H4 (cell line): ENCODE results near the gene KAT2A. TPM values are rescaled to one million over a fixed set of nuclear protein-coding genes. Genes with fewer than 3 reads are reported as not detected.
"Not testable (repeated sequence)": the region's sequence is repeated elsewhere in the genome, so short reads cannot be mapped to it uniquely, and the experiment has no call there.

Experiments used
- DNase-seq: peaks from one replicate; pipeline ENCODE4 v3.0.0-alpha.2; 2015; ENCODE audit warnings: low spot score
- total RNA-seq: library from RNA; depleted of rRNA; stranded (reverse); fragments of >200 nt; shearing (Covaris generic); gene quantifications from 2 replicates; pipeline ENCODE4 v1.2.3, GENCODE V29; 2014; rRNA removed

KAT2A gene
- 7.5 and 16.7 TPM in 2 replicates for total RNA-seq

DNA sequence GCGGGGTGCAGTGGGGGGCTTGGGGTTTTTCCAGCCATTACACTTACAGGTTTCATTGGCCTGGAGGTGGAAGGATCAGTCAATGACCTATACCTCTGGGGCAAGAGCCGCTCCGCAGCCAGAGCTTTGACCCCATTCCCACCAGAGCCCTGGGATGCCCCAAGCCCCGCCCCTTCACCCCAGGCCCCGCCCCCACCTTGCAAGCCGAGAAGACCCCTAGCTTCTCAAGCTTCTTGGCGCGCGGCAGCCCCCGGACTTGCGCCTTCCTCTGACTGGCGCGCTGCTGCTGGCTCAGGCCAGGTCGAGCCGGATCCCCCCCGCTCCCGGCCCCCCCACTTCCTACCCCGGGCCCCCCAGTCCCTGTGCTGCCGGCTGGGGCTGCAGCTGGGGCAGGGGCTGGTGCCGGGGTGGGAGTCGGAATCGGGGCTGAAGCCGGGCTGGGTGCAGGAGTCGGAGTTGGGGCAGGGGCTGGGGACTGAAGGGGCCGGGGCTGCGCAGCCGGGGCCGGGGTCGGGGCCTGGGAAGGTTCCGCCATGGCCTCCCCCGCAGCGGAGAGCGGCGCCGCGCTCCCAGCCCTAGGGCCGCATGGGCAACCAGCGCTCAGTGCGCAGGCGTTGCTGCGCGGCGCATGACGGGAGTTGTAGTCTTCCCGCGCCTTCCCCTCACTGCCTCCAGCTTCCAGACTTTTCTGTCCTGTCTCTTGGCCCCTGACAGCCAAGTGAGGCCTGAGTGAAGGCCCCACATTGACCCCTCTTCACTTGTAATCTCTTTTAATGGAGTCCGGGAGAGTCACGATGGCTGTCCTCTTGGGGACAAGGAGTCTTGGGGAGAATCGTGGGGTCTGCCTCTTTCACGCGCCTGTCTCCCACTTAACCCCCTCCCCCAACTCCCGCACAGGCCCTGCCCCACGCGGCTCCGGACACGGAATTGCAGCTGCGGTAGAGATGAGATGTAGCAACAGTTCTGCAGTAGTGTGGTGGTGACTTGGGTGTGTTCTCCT is at the start of gene KAT2A:
KAT2A (minus strand) TSS at position 598 of the 1,000 bp plus-strand sequence; CDS start at position 535, 63 bp downstream.
- peak; percentile 70 for DNase-seq

DNA sequence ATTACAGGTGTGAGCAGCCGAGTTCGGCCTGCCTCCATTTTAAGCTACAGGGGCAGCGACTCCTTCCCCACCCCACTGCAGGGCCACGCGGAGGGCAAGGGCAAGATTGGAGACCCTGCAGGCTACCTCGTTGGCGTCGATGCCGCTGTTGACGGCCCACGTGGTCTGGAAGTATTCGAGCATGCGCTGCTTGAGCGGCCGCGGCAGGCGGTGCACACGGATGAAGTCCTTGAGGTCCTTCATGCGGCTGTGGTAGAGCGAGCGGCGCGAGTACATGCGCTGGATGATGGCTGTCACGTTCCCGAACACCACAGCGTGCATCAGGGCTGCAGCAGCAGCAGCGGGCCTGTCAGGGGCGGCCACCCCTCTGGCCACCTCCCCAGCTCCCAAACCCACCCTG is 48.2 kb upstream of the KAT2A start:
- no peak for DNase-seq

DNA sequence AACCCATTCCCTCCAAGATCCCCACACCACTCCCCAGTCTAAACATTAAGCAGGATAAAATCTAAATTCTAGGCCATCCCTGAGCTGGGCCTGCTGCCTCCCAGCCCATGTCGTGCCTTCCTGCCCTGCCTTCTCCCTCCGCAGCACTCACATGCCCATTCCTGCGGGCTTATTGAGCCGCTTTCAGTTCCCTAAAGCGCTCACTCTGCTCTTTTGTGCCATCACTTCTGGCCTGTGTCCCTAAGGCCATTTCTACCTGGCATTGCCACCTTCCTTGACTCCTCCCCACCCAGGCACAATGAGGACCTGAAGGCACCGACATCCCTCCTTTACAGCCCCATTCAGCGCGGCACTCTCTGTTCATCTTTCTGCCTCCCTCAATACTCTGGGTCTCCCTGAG is 46.6 kb upstream of the KAT2A start:
- no peak for DNase-seq

DNA sequence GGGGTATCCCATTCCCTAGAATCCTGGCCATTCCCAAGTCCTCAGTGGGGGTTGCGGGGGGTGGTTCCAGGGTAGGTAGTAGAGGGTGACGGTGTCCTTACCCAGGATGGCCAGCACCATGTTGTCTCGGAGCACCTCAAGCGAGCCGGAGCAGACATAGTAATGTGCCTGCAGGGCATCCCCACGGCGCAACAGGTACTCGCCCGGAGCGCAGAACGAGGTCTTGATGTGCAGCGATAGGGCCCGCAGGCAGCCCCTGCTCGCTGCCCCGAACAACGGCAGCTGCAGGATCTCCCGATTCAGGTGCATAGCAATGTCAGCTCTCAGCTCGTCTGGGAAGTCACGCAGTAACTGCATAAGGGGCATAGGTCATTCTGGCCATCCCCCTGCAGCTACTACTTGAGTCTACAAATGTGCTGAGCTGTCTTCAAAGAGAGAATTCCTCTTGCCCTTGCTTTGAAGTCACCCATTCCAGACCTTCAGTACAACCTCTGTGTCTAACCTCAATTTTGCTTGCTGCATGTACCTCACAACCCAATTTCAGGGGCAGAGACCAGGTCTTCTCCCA is 45.1 kb upstream of the KAT2A start:
- no peak for DNase-seq

DNA sequence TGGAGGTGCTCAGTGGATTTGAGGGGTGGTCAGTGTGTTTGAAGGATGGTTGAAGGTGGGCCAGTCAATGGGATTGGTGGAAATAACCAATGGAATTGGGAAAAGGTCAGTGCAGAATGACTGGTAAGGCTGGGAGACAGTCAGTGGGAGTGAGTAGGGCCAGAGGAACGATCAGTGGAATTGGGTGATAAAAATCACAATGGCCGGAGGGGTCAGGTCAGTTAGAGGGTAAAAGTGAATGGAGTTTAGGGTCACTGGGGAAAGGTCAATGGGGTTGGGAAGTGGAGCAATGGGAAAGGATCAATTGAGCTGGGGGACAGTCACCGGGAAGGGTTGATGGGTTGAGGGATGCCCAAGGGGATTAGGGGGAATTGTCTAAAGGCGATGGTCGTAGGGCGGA is 44.6 kb upstream of the KAT2A start:
- no peak for DNase-seq

DNA sequence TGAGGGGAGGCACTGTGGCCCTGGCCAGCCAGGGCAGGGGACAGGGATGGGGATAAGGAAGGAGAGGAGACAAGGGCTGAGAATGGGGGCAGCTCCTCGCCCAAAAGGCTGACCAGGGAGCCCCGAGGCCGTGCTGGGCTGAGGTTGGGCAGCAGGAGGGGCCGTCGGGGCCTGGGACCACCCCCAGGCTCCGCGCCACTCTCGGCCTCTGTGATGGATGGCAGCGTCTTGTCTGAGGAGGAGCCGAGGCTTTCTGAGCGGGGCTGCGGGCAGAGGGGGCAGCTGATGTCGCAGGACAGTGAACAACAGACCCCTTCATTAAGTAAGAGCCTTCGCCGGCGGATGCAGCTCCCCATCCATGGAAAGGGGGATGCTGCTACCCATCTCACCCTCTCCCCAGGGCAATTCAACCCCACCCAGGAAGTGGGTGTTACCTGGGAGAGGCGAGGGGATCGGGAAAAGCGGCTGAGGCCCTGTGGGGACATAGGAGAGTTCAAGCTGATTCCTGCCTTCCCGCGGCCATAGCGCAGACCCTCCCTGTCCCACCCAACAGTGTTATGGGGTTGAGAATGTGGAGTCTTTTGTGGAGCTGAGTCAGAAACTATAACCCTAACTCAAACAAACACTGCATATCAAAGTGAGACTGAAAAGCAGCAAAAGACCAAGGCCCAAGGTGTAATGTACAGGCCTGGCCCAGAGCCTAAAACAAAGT is 42.7 kb upstream of the KAT2A start:
- DNase-seq: no peak

DNA sequence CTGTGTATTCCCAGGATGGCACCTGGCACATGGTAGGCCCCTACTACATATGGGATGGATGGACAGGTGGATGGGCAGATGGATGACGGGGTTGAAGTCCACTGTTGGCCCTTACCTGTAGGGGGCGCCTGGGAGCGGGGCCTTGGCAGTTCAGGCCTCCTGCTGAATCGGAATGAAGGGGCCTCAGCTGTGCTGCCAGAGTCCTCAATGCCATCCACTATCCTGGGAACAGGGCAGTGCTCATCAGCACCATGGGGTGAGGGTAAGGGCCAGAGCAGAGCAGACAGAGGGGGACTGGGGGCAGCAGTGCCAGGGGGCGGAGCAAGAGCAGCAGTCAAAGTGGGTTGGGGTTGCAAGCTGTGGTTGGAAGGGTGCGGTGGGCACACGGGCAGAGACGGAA is 41.9 kb upstream of the KAT2A start:
- DNase-seq: no peak

DNA sequence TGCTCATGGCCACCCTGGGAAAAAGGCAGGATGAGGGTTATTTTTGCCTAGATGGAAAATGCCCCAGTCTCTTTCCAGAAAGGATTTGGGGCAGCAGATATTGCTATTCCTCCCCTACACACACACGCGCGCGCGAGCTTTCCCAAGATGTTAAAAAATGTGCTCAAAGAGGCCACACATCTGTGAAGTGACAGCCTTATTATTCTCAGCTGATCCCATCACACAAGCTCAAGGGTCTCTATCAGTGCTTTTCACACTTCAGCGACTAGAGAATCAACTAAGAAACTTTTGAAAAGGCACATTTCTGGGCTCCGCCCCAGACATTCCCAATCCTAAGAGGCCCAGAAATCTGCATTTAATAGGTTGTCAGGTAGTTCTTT is 39.4 kb upstream of the KAT2A start:
- DNase-seq: no peak

DNA sequence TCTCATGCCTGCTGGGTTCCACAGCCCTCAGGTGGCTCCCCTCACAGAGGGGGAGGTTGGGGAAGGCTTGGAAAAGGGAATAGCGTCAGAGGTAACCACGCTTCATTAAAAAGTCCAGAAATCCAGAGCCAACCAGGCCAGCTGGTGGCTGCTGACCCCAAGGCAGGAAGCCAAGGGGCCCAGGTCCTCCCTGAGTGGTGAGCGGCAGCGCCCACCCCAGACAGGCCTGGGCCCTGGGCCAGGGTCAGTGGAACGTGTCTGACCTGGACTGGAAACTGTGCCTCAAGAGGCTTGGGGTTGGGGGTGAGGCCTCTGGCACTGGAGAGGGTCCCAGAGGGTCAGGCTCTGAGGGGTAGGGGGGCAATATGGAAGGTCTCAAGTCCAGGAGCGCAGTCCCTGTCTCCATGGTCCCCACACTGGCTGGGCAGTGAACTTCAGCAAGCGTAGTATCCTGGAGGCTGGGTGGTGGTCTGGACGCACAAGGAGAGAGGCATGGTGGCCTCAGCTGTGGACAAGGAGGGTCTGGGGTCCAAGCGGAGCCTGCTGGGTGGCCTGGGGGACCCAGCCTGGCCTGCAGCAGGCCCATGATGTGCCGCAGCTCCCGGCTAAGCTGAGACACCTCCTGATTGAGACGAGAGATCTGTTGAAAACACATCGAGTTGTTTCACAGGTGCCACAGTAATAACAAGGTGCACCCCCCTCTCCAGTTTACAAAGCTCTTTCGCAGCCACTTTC is 38.8 kb upstream of the KAT2A start:
- DNase-seq: no peak

DNA sequence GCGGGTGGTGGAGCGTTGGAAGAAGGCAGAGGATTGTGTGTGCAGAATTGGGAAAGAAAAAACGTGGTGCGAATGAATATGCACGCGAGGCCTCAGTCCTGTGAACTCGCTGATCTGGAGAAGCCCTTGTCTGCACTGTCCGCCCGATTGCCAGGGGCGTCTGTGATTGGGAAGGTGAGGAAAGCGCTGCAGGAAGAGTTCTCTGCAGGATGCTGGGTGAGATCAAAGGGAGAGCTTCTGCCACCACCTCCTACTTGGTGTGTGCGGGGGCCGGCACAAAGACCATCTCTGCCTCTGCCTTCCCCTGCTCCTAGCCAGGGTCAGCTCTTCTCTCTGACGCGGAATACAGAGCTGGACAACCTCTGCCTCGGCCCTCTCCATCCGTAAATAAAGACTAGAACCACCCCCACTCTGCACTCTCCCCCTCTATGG is 34.5 kb upstream of the KAT2A start:
- DNase-seq: no peak

DNA sequence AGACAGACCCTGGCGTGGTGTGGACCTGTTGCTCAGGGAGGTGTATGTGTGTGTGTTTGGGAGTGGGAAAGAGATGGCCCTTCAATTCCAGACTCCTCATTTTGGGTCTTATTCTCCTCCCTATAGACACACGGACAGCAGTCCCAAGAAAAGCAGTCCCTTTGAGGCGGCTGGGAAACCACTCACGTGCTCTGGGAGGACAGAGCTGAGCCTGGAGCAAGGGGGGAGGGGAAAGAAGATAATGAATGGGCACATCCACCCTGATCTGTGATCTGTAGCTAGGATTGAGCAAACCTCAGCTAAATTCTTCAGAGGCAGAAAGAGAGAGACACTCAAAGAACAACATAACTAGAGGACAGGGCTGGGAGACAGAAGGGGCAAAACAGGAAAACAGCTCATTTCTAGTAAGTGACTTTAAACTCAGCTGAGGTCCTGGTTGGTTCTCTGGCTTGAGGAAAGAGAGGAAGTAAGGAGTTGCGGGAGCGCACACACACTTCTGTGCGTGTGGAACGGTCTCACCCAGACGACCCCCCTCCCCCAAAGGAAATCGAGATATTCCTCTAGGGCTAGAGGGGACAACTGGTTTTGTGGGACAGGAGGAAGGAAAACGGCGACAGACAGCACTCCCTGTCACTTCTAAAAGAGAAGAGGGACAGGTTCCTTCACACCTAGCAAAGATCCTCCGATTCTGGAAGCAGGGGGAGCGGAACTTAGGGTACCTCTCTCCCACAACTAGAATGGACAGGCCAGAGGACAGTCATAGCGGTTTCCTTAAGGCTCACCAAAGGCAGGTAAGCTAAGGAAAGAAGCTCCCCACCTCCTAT is 33.0 kb upstream of the KAT2A start:
- DNase-seq: no peak

DNA sequence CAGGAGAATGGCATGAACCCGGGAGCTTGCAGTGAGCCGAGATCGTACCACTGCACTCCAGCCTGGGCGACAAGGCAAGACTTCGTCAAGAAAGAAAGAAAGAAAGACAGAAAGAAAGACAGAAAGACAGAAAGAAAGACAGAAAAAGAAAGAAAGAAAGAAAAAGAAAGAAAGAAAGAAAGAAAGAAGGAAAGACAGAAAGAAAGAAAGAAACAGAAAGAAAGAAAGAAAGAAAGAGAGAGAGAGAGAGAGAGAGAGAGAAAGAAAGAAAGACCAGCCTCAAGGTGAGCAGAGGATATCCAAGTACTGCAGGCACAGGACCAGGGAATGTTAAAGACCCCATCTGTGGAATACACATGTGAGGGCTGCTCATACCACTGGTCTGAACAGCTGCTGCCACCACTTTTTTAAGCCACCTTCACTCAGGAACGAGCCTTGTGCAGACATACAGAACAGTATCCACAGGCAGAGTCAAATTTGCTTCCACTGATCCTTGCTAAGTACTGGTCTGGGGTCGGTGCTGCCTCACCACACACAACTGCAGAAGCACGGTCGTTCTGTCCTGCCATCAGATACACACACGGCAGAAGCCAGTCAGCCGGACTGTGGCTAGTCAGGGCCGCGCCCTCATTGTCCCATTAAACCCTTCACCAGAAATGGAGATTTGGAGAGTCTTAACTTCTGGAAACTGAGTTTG is 25.9 kb upstream of the KAT2A start:
- no peak for DNase-seq

DNA sequence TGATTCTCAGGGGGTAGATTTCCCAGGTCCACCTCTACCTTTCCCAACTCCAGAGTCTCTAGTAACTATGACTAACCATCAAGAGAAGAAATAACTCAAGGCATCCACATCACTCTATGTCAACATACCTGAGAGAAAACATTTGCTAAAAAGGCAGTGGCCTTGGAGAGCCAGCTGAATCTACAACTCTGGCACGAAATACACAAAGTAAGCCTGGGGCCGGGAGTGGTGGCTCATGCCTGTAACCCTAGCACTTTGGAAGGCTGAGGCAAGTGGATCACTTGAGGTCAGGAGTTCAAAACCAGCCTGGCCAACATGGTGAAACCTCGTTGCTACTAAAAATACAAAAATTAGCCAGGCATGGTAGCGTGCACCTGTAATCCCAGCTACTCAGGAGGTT is 22.0 kb upstream of the KAT2A start:
- DNase-seq: not testable (repeated sequence)

DNA sequence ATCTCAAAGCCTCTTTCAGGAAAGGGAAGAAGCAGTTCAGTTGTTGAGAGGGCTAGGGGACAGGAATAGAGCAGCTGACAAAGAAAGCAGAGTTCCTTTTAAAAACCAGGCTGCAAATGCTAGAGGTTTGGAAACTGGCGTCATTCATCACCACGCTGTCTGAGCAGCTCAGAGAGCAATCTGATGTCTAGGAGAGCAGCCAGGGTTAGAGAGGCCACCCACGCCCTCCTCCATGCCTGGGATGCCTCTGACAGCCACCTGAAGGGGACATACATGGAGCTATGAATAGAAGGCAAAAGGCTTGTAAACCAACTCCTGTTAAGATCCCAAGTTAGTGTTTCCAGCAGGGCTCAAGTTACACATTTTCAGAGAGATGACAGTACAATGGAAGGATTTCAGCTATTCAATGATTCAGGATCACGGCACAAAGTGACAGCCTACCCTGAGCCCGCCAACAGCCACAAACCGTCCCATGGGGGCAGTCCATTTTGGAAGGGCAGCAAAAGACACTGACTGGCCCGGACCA is 21.3 kb upstream of the KAT2A start:
- no peak for DNase-seq

DNA sequence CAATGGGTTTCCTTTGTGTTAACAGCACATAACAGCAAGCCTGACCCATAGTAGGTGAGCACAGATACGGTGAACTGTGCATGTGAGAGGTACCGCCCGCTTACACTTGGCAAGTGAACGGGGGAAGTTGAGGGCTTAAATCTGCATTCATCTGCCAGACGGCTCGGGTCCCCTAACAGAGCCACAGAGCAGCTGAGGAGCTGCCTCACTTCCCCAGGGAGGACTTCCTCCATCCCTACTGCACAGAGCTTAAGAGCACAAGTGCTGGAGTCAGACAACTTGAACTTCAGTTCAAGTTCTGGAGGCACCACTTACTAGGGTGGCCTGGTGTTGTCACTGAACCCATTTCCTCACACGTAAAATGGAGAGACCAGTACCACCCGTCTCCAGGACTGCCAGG is 20.2 kb upstream of the KAT2A start:
- no peak for DNase-seq

DNA sequence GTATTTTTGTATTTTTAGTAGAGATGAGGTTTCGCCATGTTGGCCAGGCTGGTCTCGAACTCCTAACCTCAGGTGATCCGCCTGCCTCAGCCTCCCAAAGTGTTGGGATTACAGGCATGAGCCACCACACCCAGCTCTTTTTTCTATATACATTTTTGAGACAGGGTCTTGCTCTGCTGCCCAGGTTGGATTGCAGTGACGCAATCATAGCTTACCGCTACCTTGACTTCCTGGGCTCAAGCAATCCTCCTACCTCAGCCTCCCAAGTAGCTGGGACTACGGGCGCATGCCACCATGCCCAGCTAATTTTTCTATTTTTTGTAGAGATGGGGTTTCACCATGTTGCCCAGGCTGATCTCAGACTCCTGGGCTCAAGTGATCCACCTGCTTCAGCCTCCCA is 19.5 kb upstream of the KAT2A start:
- not testable (repeated sequence) for DNase-seq

DNA sequence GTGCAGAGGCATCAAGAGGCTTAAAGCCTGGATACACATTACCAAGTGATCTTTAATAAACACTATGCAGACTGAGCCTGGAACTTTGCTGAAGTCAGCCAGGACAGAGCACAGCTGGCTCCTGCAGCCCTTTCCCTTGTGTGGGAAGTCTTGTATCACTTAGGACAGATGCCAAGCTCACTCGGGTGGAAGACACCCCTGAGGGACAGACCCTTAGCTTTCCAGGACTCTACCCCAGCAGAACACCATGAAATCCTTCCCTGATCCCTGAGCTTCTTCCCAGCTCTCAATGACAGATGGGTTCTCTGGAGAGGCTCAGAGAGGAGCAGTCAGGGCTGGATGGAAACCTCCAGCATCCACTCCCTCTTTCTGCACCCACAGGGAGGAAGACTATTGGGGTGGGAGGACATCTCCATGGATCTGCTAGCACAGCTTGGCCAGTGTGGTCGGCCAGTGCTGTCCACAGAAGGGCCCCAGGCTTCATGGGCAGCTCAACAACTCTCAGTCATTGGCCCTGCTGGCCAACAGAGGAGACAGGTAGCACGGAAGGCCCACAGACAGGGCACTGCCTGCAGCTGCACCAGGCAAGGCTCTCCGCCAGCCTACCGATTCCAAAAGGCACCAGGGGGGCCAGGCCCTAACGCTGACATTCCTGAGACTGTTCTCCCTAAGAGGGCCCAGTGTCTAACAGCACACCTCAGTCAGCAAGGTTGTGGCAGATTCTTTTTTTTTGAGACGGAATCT is 17.8 kb upstream of the KAT2A start:
- no peak for DNase-seq

DNA sequence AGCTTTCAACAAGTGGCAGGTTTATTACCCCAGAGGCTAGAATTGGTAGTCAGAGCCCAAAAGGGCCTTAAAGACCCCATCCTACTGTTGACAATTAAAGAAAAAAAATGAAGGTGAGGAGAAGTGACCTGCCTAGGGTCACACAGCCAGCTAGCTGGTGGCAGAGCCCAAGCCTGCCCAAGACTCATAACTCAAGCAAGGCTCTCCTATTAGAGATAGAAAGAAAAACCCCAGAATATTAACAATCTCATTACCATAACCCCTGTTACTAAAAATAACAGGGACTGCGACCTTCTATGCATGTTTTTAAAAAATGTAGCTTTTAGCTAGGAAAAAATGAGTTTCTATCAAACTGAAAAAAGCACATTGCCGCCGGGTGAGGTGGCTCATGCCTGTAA is 15.5 kb upstream of the KAT2A start:
- no peak for DNase-seq
